Naive thymus-derived CD8-positive, alpha-beta T cell (primary cell): Measurements from ENCODE around the gene VWC2. TPM values are rescaled to one million over a fixed set of nuclear protein-coding genes. Genes with fewer than 3 reads are reported as not detected.

Experiments
- ATAC-seq, 2 donors: fragments of 150-1000 bp; cut with Tn5 transposase in 1 of 2; sonication (Bioruptor Pico), chemical (Tn5 transposase) in 1 of 2; 1 replicate in 1 of 2; 2 replicates in 1 of 2; pipeline ENCODE4 v1.10.0; 2021; ENCODE audit warnings: mild to moderate bottlenecking in 2 of 2, moderate library complexity in 2 of 2
- POLR2A ChIA-PET: fragments of 350-600 bp; sonication (Branson Sonifier 250); formaldehyde crosslinking; loops from one replicate; lab custom pipeline; 2021; ENCODE audit warnings: antibody characterized with exemption; lab: Charles Lee
- DNase-seq, 10 donors: peaks; one replicate each; pipeline versions ENCODE4 v3.0.0 to v3.0.0-alpha.2; 2020 to 2022
- H3K27ac Mint-ChIP-seq, 10 donors: one replicate each; pipeline ENCODE4 v1.8.0; 2020 to 2022; ENCODE audit warnings: mild to moderate bottlenecking in 10 of 10, mixed read lengths in 10 of 10, moderate library complexity in 4 of 10, inconsistent platforms in 1 of 10
- H3K27me3 Mint-ChIP-seq, 5 donors: one replicate each; pipeline ENCODE4 v1.8.0; 2021 to 2022; ENCODE audit warnings: mixed read lengths in 5 of 5
- H3K36me3 Mint-ChIP-seq, 3 donors: one replicate each; pipeline ENCODE4 v1.8.0; 2020 to 2022; ENCODE audit warnings: mixed read lengths in 3 of 3, mild to moderate bottlenecking in 2 of 3, inconsistent platforms in 1 of 3
- H3K4me1 Mint-ChIP-seq, 4 donors: one replicate each; pipeline ENCODE4 v1.8.0; 2021 to 2022; ENCODE audit warnings: mixed read lengths in 4 of 4
- H3K4me3 Mint-ChIP-seq, 10 donors: one replicate each; pipeline ENCODE4 v1.8.0; 2020 to 2022; ENCODE audit warnings: mild to moderate bottlenecking in 10 of 10, mixed read lengths in 10 of 10, moderate library complexity in 6 of 10, inconsistent platforms in 1 of 10
- H3K9me3 Mint-ChIP-seq, 9 donors: one replicate each; pipeline ENCODE4 v1.8.0; 2020 to 2022; ENCODE audit warnings: mixed read lengths in 9 of 9, mild to moderate bottlenecking in 3 of 9, inconsistent platforms in 1 of 9, moderate library complexity in 1 of 9
- polyA plus RNA-seq, 3 donors: library from polyadenylated mRNA; unstranded; fragments of 300-500 nt; fragmentation: Illumina TruSeq; gene quantifications; one replicate each; pipeline ENCODE4 v1.2.3, GENCODE V29; 2021
- total RNA-seq, 8 experiments: library from RNA in 2 of 8; stranded (reverse) in 2 of 8; gene quantifications; one replicate each; pipeline ENCODE4 v1.2.3 and lab custom pipeline; 2021 to 2026

VWC2 gene
- total and polyA plus RNA-seq, 5 experiments from 2014 or later: 0.01 TPM; not detected in 4

GRCh38 chr7:49928787-49929186 lies 155.3 kb downstream of the VWC2 start:
- ATAC-seq (no peak), DNase-seq (no peak)
- POLR2A ChIA-PET: no interaction called here
- Mint-ChIP-seq H3K27ac (no peak overlapping the region), H3K9me3 (peaks cover 6 to 36% (median 24%) of the 10 kb centered on the region in 9 donors), H3K4me3 (no peak overlapping the region), H3K36me3 (peaks cover 0 to 17% (median 0%) of the 10 kb centered on the region in 3 donors), H3K4me1 (no peaks in the 10 kb centered on the region), H3K27me3 (peaks cover 0 to 18% (median 3%) of the 10 kb centered on the region in 5 donors)

GRCh38 chr7:49931627-49932026 lies 158.2 kb downstream of the VWC2 start:
- POLR2A ChIA-PET: no interaction called here
- DNase-seq: no peak
- Mint-ChIP-seq H3K9me3 (peaks cover 6 to 36% (median 24%) of the 10 kb centered on the region in 9 donors), H3K36me3 (peaks cover 0 to 17% (median 0%) of the 10 kb centered on the region in 3 donors), H3K4me1 (no peaks in the 10 kb centered on the region), H3K27ac (no peak overlapping the region), H3K4me3 (no peak overlapping the region), H3K27me3 (peaks cover 0 to 25% (median 4%) of the 10 kb centered on the region in 5 donors)
- no peak for ATAC-seq

- ATAC-seq: no peak
- H3K27ac Mint-ChIP-seq: no peak overlapping the region
- POLR2A ChIA-PET: no interaction called here
- H3K4me3 Mint-ChIP-seq: no peak overlapping the region
- H3K9me3 Mint-ChIP-seq: peaks cover 0 to 17% (median 8%) of the 10 kb centered on the region in 9 donors
- H3K36me3 Mint-ChIP-seq: peaks cover 0 to 4% (median 1%) of the 10 kb centered on the region in 3 donors
- DNase-seq: no peak
- peaks cover 0 to 11% (median 5%) of the 10 kb centered on the region in 5 donors for H3K27me3 Mint-ChIP-seq
- no peaks in the 10 kb centered on the region for H3K4me1 Mint-ChIP-seq
Measured at GRCh38 chr7:49937608-49938007, 164.2 kb downstream of the VWC2 start.
